NCI-H2029 (cell line): Measurements from ENCODE around the gene SRPRB.

Experiments used
- DNase-seq: peaks from one replicate; lab custom pipeline; 2025; lab: John Stamatoyannopoulos, UW

The SRPRB gene, protein sequence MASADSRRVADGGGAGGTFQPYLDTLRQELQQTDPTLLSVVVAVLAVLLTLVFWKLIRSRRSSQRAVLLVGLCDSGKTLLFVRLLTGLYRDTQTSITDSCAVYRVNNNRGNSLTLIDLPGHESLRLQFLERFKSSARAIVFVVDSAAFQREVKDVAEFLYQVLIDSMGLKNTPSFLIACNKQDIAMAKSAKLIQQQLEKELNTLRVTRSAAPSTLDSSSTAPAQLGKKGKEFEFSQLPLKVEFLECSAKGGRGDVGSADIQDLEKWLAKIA

GRCh38 chr3:133805702-133806475 lies at the start of gene SRPRB:
Gene SRPRB (plus strand): TSS chr3:133805815. CDS start chr3:133805849, 34 bp downstream.
- peak; percentile 87 for DNase-seq

- DNase-seq: peak; percentile 9
Measured at GRCh38 chr3:133756716-133757694, 48.6 kb upstream of the SRPRB start.

- no peak for DNase-seq
Measured at GRCh38 chr3:133757701-133758567, 47.7 kb upstream of the SRPRB start.

DNA sequence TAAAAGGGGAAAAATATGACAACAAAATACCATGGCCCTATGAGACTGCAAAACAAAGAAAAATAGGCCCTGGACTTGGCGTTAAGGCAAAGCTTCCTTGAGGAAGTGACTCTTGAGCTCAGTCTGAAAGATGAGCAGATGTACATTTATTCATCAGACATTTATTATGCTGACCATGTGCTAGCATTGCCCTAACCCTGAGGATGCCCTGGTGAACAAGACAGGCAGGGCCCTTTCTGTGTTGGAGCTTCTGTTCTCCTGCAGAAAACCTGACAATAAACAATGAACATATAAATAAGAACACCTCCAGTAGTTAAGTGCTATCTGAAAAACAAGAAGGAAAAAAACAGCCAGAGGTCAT lies 47.1 kb upstream of the SRPRB start:
- no peak for DNase-seq

DNA sequence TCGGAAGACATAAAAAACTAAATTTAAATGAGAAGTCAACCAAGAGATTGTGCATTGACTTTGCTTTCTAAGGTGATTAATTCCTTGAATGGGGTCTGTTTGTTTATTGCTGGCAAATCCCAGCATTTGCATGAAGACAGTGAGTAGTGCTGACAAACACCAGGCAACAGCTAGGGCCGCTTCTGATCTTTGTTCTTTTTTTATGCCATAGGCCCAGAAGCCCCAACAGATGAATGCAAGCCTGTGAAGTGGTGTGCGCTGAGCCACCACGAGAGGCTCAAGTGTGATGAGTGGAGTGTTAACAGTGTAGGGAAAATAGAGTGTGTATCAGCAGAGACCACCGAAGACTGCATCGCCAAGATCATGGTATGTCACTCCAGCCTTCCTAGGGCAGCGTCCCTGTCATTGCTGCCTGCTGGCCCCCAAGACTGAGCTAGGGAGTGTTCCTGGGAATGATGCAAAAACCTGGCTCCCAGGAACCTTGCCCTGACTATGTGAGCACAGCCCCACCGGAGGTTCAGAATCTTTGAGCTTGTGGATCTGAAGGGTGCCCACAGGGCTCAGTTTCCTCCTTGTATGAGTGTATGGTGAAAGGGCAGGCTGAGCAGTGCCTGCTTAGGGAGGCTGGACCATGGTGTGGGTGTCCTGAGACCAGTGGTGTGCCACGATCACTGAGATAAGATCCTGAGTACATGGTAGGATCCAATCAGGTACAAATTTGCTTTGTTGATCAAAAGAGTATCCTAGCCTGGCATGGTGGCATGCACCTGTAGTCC lies 46.5 kb upstream of the SRPRB start:
- DNase-seq: no peak

- DNase-seq: no peak
Measured at GRCh38 chr3:133759740-133760305, 45.8 kb upstream of the SRPRB start.

DNA sequence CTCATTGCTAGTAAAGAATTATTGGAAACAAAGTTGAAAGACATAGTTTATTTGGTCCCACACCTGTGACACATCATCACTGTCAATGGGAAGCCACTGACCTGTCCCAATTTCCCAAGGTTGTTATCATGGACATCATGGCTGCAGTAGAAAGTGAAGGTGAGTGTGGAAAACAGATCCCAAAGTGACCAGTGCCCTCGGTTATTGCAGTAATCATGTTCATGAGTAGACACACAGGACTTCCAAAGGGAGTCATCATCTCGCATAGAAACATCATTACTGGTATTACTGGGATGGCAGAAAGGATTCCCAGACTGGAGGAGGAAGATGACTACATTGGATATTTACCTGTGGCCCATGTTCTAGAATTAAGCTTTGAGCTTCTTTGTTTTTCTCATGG lies 44.7 kb upstream of the SRPRB start:
- no peak for DNase-seq

DNA sequence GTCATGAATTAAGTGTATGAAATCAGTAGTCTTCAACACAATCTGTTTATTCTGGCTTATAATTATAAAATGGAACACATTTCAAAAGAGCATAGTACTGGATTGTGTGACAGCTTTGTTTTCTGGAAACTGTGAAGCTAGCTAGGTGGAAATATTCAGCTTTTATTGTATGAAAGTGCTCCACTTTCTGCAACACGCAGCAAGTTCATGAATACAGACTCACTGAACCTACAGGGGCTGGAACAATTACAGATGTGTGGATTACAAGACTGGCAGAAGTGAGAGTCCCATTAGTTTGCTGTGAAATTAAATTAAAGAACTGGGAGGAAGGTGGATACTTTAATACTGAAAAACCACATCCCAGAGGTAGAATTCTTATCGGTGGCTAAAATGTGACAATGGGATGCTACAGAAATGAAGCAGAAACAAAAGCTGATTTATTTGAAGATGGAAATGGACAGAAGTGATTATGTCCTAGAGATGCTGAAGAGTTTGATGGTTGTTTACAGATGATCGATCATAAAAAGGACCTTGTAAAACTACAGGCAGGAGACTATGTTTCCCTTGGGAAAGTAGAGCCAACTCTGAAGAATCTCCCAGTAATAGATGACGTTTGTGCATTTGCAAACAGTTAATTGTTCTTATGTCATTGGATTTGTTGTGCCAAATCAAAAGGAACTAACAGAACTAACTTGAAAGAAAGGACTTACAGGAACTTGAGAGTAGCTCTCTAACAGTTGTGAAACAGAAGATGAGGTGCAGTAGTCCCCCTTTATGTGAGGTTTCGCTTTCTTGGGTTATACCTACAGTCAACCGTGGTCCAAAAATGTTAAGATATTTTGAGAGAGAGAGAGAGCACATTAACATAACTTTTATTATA lies 43.8 kb upstream of the SRPRB start:
- no peak for DNase-seq

GRCh38 chr3:133762539-133762938 lies 43.1 kb upstream of the SRPRB start:
- DNase-seq: no peak

- DNase-seq: no peak
Measured at GRCh38 chr3:133763797-133764683, 41.6 kb upstream of the SRPRB start.

- no peak for DNase-seq
Measured at GRCh38 chr3:133765256-133765655, 40.4 kb upstream of the SRPRB start.

- DNase-seq: no peak
Measured at GRCh38 chr3:133767607-133768006, 38.0 kb upstream of the SRPRB start.

DNA sequence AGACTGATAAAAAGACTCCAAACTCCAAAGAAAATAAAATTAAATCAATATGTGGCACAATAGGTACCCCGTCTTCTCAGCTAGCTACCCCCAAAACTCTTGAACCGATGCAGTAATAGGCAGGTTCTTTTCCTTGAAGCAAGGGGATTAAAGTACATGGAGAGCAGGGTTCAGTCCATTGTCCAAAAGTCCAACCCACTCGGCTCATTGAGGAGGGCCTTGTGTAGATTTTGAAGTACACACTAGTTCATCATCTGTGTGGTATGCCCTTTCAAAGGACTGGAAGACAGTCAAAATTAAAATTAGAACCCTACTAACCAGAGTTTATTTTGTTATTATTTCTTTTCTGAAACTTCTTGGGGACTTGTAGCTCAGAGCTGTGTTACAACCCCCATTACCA lies 36.1 kb upstream of the SRPRB start:
- no peak for DNase-seq

DNA sequence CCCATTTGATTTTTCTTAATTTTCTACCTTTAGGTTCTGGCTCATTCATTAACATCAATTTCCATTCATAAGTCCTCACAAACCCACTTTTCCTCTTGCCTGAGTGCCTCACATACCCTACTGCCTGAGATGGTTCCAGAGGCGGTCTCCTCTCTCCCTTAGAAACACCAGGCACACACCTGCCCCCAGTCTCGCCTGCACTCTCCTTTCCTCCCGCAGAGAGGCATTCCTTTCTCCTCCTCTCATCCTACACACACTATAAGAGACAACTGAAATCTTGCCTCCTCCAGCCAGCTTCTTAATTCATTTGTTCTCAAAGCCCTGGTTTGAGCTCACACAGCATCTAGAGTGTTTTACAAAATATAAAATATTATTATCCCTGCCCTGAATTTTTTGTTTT lies 31.9 kb upstream of the SRPRB start:
- DNase-seq: no peak

GRCh38 chr3:133775309-133775708 lies 30.3 kb upstream of the SRPRB start:
- no peak for DNase-seq

- no peak for DNase-seq
Measured at GRCh38 chr3:133775835-133776234, 29.8 kb upstream of the SRPRB start.

GRCh38 chr3:133776794-133777438 lies 28.7 kb upstream of the SRPRB start:
- no peak for DNase-seq
